Panc1 (cell line): ENCODE results near the gene ADARB2.

Experiments
- POLR2AphosphoS5 ChIP-seq: IDR thresholded peaks from 2 replicates; pipeline ENCODE4 v1.6.1; 2012; ENCODE audit warnings: mild to moderate bottlenecking, low read depth, low read length, moderate library complexity
- REST ChIP-seq, 2 experiments: IDR thresholded peaks; 2 replicates each; pipeline ENCODE4 v1.6.1; 2011 to 2012; ENCODE audit warnings: low read depth in 2 of 2, control low read depth in 1 of 2, low read length in 1 of 2, mild to moderate bottlenecking in 1 of 2, moderate library complexity in 1 of 2; ENCODE audit not compliant: insufficient read depth in 1 of 2
- SIN3A ChIP-seq: IDR thresholded peaks from 2 replicates; pipeline ENCODE4 v1.6.1; 2012; ENCODE audit warnings: low read depth, mild to moderate bottlenecking, low read length, moderate library complexity, borderline replicate concordance; ENCODE audit not compliant: insufficient read depth
- TF ChIP-seq, protein P1 (sequence below): fragments of 450-650 bp; IDR thresholded peaks from 2 replicates; pipeline ENCODE4 v1.5.1; 2017; ENCODE audit warnings: mild to moderate bottlenecking

GRCh38 chr10:1762076-1762475 lies 24.8 kb upstream of the ADARB2 start:
- TF ChIP-seq, protein P1, sequence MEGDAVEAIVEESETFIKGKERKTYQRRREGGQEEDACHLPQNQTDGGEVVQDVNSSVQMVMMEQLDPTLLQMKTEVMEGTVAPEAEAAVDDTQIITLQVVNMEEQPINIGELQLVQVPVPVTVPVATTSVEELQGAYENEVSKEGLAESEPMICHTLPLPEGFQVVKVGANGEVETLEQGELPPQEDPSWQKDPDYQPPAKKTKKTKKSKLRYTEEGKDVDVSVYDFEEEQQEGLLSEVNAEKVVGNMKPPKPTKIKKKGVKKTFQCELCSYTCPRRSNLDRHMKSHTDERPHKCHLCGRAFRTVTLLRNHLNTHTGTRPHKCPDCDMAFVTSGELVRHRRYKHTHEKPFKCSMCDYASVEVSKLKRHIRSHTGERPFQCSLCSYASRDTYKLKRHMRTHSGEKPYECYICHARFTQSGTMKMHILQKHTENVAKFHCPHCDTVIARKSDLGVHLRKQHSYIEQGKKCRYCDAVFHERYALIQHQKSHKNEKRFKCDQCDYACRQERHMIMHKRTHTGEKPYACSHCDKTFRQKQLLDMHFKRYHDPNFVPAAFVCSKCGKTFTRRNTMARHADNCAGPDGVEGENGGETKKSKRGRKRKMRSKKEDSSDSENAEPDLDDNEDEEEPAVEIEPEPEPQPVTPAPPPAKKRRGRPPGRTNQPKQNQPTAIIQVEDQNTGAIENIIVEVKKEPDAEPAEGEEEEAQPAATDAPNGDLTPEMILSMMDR: no peak
- TF ChIP-seq POLR2AphosphoS5 (no peak), REST (IDR thresholded peaks at IDR 0.05; ENCODE audit: insufficient read depth in 1 of 2, low read depth in 2 of 2, low read length in 1 of 2) (no peak), SIN3A (no peak)
